ENCODE measurements around the gene ATXN7L2.

The ATXN7L2 gene

DNA sequence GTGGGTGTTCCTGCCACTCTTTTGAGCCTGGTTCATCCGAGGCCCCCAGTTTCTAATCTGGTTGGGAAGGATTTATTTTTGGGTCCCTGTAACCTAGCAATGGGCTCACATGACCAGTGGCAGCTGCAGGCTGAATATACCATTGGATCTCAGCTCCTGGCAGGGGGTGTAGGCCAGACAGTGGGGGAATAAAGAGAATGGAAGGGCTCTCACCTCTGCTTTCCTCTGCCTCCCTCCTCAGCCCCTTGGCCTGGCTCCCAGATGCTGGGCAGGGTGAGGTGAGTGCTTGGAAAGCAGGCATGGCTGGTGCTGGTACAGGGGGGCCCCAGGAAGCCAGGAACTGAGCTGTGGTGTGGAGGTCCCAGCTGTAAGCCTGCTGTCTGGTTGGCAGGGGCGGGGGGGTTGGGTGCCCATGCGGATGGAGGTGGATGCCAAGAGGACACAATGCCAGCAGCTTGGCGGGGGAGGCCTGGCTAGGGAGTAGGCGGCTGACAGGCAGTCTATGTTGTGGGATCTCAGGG is 52.3 kb downstream of the ATXN7L2 start:
- DNase-seq (ENCODE audit: low read depth) = no peak
- TF ChIP-seq CTCF (IDR thresholded peaks at IDR 0.05; ENCODE audit: control insufficient read depth, insufficient read depth, low read depth, low read length, missing control alignments) = no peak

DNA sequence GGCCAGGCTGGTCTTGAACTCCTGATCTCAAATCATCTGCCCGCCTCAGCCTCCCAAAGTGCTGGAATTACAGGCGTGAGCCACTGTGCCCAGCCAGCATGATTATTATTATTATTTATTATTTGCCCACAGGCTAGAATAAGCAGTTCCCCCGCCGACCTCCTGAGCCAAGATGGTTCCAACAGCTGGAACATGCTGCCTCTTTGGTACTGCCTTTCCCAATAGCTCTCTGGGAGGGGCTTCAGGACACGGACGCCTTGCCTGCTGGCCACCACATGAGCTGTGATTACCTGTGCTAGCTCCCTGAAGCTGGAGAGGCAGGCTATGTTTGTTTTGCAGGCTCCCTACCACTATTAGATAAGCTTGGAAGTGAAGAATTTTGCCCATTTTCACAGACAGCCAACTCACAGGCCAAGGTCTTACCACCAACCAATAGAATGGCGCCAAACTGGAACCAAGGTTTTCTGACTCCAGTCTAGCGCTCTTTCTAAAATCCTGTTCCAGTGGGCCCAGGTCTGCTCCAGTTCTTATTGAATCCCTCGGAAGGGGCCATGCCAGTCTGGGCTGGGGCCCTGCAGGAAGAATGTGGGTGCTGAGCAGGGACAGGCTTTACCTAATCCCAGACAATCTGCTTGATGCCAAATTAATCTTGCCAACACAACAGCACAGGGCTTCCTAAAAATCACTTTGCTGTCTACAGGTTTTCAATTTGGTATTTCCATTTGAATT is 53.9 kb downstream of the ATXN7L2 start:
- no peak for DNase-seq (ENCODE audit: low read depth)
- no peak overlapping the region for H3K4me3 ChIP-seq (ENCODE audit: control insufficient read depth, low read depth, low read length)
- no peak for TF ChIP-seq CTCF (IDR thresholded peaks at IDR 0.05; ENCODE audit: control insufficient read depth, insufficient read depth, low read depth, low read length, missing control alignments)

More for the DNA sequence above, 52.3 kb downstream of the ATXN7L2 start:
- H3K4me3 ChIP-seq (ENCODE audit: control insufficient read depth, low read depth, low read length) = no peak overlapping the region

- no peak for DNase-seq (ENCODE audit: low read depth)
- no peak overlapping the region for H3K4me3 ChIP-seq (ENCODE audit: control insufficient read depth, low read depth, low read length)
- no peak for TF ChIP-seq CTCF (IDR thresholded peaks at IDR 0.05; ENCODE audit: control insufficient read depth, insufficient read depth, low read depth, low read length, missing control alignments)
Observed at GRCh38 chr1:109538827-109539555, 55.3 kb downstream of the ATXN7L2 start.

- no peak for TF ChIP-seq CTCF (IDR thresholded peaks at IDR 0.05; ENCODE audit: control insufficient read depth, insufficient read depth, low read depth, low read length, missing control alignments)
- DNase-seq (ENCODE audit: low read depth) = no peak
- no peak within 1 kb of the TSS for H3K4me3 ChIP-seq (ENCODE audit: control insufficient read depth, low read depth, low read length)
Observed at GRCh38 chr1:109539676-109540075, 56.0 kb downstream of the ATXN7L2 start, which contains the start of gene GPR61. Gene GPR61, plus strand, starts transcription at chr1:109539872. Its CDS starts 3,151 bp downstream, at chr1:109543023.

DNA sequence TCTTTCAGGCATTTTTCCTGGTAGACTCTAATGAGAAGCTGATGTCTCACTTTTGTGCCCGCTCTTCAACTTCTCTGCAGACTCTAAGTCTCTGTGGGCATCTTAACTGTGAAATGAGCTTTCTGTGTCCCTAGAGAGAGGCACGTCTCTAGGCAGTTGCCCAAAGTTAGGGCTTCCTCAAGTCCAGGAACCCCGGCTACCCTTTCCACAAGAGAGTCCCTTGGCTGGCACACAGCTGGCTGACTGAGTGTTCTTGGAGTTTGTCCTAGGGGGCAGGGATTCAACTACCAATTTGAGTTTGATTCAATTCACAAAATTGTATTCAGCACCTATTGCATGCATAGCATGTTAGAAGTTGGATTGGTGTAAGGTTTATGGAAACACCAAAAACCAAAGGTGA is 57.4 kb downstream of the ATXN7L2 start:
- no peak for DNase-seq (ENCODE audit: low read depth)
- no peak overlapping the region for H3K4me3 ChIP-seq (ENCODE audit: control insufficient read depth, low read depth, low read length)
- TF ChIP-seq CTCF (IDR thresholded peaks at IDR 0.05; ENCODE audit: control insufficient read depth, insufficient read depth, low read depth, low read length, missing control alignments) = no peak
